Spleen (tissue), 11 donors: ENCODE results near the gene FUT7. TPM values are rescaled to one million over a fixed set of nuclear protein-coding genes. Genes with fewer than 3 reads are reported as not detected.

Experiments
- DNase-seq: peaks from one replicate; pipeline ENCODE4 v3.0.0-alpha.2; 2020
- H3K27ac ChIP-seq, 8 donors: fragments of 200-600 bp; sonication (generic) in 7 of 8; 1 replicate in 4 of 8; 2 replicates in 4 of 8; pipeline versions ENCODE4 v1.5.0 to v1.8.0; 2016 to 2021; ENCODE audit warnings: inconsistent platforms in 4 of 8, mild to moderate bottlenecking in 4 of 8, moderate library complexity in 1 of 8
- H3K27me3 ChIP-seq, 7 donors: fragments of 200-600 bp; sonication (generic) in 6 of 7; replicated peaks in 1 of 7; 1 replicate in 4 of 7; 2 replicates in 3 of 7; pipeline versions ENCODE4 v1.5.0 to v1.8.0; 2016 to 2021; ENCODE audit warnings: inconsistent platforms in 3 of 7, mild to moderate bottlenecking in 1 of 7
- H3K36me3 ChIP-seq, 6 donors: fragments of 200-600 bp; sonication (generic) in 5 of 6; 1 replicate in 4 of 6; 2 replicates in 2 of 6; pipeline versions ENCODE4 v1.5.0 to v1.8.0; 2016 to 2021; ENCODE audit warnings: inconsistent platforms in 2 of 6
- H3K4me1 ChIP-seq, 6 donors: fragments of 200-600 bp; sonication (generic) in 5 of 6; 1 replicate in 3 of 6; 2 replicates in 3 of 6; pipeline versions ENCODE4 v1.5.0 to v1.8.0; 2016 to 2021; ENCODE audit warnings: inconsistent platforms in 3 of 6
- H3K4me3 ChIP-seq, 8 donors: fragments of 200-600 bp; sonication (generic) in 7 of 8; 1 replicate in 4 of 8; 2 replicates in 4 of 8; pipeline versions ENCODE4 v1.5.0 to v1.8.0; 2016 to 2021; ENCODE audit warnings: inconsistent platforms in 4 of 8, mild to moderate bottlenecking in 4 of 8, moderate library complexity in 2 of 8
- H3K9me3 ChIP-seq, 8 donors: fragments of 200-600 bp; sonication (generic) in 7 of 8; 1 replicate in 4 of 8; 2 replicates in 4 of 8; pipeline versions ENCODE4 v1.5.0 to v1.8.0; 2016 to 2021; ENCODE audit warnings: inconsistent platforms in 4 of 8
- POLR2A ChIP-seq, 3 donors: fragments of 450-650 bp; IDR thresholded peaks; one replicate each; pipeline ENCODE4 v1.5.1; 2017; ENCODE audit warnings: antibody characterized with exemption in 3 of 3, mild to moderate bottlenecking in 1 of 3
- POLR2AphosphoS5 ChIP-seq, 3 donors: sonication (generic); formaldehyde crosslinking; IDR thresholded peaks; one replicate each; pipeline ENCODE4 v1.5.1; 2017; ENCODE audit warnings: antibody characterized with exemption in 3 of 3
- WGBS, 5 donors: extraction: QIAGEN DNeasy Blood & Tissue Kit in 3 of 5; methylation state at CpG; one replicate each; pipeline versions ENCODE4 v1.1.5 to v1.1.7; 2013 to 2018; 5-methylcytosine and 5-hydroxymethylcytosine counted together
- intact Hi-C: fragments of 100-400 bp; cut with DNase I; formaldehyde crosslinking; loops from one replicate; pipeline ENCODE4 v1.15.0; 2023; ENCODE audit warnings: low total_unique reads
- polyA plus RNA-seq, 3 donors: library from polyadenylated mRNA; stranded (reverse); fragments of 200-250 nt; gene quantifications; one replicate each; pipeline ENCODE4 v1.2.1, GENCODE V29; 2013
- total RNA-seq, 7 donors: library from RNA; depleted of rRNA in 3 of 7; stranded (reverse); fragments of >200 nt in 3 of 7; fragmentation: NEBNext Ultra II Directional in 4 of 7; extraction: Animal tissue kit (Norgen Biotek cat#: 25700) in 4 of 7; gene quantifications; one replicate each; pipeline versions ENCODE4 v1.1.0 to v1.2.1, GENCODE V29; 2016 to 2021
- TF ChIP-seq, protein P1 (sequence below), 11 experiments: fragments of 200-600 bp in 7 of 11; fragments of 450-650 bp in 4 of 11; sonication (generic) in 4 of 11; IDR thresholded peaks in 8 of 11; conservative IDR thresholded peaks in 3 of 11; 1 replicate in 7 of 11; 2 replicates in 4 of 11; pipeline versions ENCODE4 v1.4.0 to v1.8.0; 2016 to 2021; ENCODE audit warnings: antibody characterized with exemption in 11 of 11, inconsistent platforms in 4 of 11, mild to moderate bottlenecking in 1 of 11
- donor health status: healthy with polysubstance abuse.
- donor health status: DM: no; HTN: no; CAD: no; lungs with moderate emphysema.
- donor health status: DM: no; HTN: no; CAD: no.
- donor health status: Bipolar disorder and iron deficiency.
- donor health status: healthy.
- donor health status: DM: no; HTN: no; CAD: no.
- donor health status: DM: yes; HTN: yes; CAD: no.

Gene FUT7
- total and polyA plus RNA-seq, 10 donors, result 4.0 to 14.9 (median 6.3) TPM

DNA sequence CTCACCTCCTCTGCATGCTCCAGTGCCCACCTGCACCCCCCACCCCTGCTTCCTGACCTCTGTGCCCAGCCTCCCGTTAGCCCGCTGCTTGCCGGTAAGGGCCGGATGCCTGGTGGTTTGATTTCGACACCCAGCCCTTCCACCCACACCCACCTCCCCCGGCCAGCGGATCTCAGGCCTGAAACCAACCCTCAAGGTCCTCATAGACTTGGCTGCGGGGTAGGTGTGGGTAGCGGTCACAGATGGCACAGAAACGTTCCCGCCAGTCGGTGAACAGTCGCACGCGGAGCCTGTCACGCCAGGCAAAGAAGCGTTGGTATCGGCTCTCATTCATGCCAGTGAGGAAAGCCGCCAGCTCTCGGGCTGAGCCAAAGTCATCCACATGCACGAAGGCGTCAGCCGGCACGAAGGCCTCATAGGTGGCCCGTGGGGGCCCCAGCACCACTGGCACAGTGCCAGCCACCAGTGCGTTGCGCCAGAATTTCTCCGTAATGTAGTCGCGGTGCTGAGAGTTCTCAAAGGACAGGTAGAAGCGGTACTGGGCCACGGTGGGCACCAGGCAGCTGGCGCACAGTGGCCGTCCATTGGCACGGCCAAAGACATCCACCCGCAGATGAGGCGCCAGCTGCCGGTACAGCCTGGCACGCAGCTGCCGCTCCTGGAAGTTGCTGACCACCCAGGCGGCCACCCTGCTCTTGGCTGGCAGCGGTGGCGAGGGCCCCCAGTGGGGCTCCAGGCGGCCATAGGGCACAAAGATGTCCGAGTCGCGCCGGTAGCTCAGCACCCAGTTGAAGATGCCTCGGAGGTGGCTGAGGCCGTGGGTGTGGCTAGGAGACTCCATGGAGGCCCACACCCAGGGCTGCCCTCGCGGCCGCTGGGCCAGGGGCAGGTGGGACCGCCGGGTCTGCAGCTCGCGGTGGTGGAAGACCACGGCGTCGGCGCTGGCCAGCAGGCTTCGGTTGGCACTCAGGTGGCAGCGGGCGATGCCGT lies 1.1 kb downstream of the FUT7 start:
- intact Hi-C loops, result loop anchor here (10.0 kb wide), 1 partner anchor 86 kb away; the partner anchor contains the start of genes C8G and FBXW5
- DNase-seq, result peak; percentile 95
- Histone ChIP-seq H3K4me1 (peaks cover 61 to 94% (median 91%) of the 10 kb centered on the region in 6 donors), H3K27me3 (no peaks in the 10 kb centered on the region), H3K9me3 (no peaks in the 10 kb centered on the region), H3K36me3 (no peaks in the 10 kb centered on the region), H3K4me3 (peak overlapping the region in 6 of 8 donors; percentile 19 to 86 (median 64)), H3K27ac (peak overlapping the region; percentile 55 to 94 (median 84))
- TF ChIP-seq, protein P1, sequence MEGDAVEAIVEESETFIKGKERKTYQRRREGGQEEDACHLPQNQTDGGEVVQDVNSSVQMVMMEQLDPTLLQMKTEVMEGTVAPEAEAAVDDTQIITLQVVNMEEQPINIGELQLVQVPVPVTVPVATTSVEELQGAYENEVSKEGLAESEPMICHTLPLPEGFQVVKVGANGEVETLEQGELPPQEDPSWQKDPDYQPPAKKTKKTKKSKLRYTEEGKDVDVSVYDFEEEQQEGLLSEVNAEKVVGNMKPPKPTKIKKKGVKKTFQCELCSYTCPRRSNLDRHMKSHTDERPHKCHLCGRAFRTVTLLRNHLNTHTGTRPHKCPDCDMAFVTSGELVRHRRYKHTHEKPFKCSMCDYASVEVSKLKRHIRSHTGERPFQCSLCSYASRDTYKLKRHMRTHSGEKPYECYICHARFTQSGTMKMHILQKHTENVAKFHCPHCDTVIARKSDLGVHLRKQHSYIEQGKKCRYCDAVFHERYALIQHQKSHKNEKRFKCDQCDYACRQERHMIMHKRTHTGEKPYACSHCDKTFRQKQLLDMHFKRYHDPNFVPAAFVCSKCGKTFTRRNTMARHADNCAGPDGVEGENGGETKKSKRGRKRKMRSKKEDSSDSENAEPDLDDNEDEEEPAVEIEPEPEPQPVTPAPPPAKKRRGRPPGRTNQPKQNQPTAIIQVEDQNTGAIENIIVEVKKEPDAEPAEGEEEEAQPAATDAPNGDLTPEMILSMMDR (IDR thresholded peaks at IDR 0.05 in 8 of 11, conservative IDR thresholded peaks at IDR 0.05 in 3 of 11), result peak in 1 of 11 experiments; percentile 6
- TF ChIP-seq POLR2A (IDR thresholded peaks at IDR 0.05), result no peak
- TF ChIP-seq POLR2AphosphoS5 (IDR thresholded peaks at IDR 0.05), result peak; percentile 66 to 83 (median 76)
- WGBS, 5 donors, result 50 to 62% (median 54%) methylated on average over 33 to 65 of the region's 65 CpGs

DNA sequence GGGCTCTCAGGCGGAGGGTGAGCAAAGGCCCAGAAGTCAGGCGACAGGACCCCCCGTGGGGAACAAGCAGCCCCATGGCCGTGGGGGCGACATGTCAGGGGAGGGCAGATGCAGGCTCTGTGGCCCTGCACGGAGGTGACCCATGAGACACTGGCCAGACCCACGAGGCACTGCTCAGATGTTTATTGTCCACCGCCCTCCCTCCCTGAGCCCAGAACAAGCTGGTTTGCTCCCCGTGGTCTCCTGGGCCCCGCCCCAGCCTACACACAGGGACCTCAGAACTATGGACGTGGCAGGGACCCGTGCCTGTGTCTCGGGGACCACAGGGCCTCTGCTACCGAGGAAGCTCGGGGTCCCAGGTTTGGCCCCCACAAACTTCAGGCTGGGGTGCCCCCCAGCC lies 1.9 kb downstream of the FUT7 start:
- H3K9me3 ChIP-seq, result no peaks in the 10 kb centered on the region
- DNase-seq, result peak; percentile 86

DNA sequence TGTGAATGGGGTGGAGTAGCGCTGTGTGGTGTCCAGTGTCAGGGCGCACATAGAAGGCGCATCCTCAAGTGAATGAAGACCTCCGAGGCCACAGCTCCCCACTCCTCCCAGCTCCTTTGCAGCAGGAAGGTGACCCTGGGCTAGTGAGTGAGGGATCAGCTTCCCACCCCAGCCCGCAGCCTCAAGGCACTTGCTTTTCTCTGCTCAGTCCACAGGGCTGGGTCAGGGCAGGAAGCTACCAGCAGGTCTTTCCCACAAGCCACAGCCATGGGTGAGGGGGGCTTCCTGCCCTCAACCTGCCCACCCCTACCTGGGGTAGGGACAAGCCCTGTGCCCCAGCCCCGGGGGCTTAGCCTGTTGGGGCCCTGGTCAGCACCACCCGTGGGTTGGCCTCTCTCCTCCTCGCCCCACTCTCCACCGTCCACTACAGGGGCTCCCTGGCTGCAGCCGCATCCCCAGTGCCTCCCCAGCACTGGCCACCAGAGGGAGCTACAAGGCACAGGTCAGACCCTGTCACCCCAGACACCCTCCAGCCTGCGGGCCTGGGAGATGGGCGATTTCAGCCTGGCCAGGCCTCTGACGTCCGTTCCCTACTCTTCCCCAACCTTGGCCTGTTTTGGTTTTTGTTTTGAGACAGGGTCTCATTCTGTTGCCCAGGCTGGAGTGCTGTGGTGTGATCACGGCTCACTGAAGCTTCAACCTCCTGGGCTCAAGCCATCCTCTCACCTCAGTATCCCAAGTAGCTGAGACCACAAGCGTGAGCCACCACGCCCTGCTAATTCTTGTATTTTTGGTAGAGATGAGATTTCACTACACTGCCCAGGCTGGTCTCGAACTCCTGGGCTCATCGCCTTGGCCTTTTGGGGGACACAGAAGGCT lies 2.6 kb downstream of the FUT7 start:
- intact Hi-C loops, result no loop called here
- DNase-seq, result peak; percentile 95
- Histone ChIP-seq H3K9me3 (no peaks in the 10 kb centered on the region), H3K4me3 (peak overlapping the region; percentile 55 to 86 (median 65)), H3K36me3 (no peaks in the 10 kb centered on the region), H3K27me3 (no peaks in the 10 kb centered on the region), H3K4me1 (peaks cover 49 to 93% (median 87%) of the 10 kb centered on the region in 6 donors), H3K27ac (peak overlapping the region; percentile 15 to 94 (median 84))
- 12 to 21% (median 16%) methylated on average over 16 to 19 of the region's 19 CpGs for WGBS, 5 donors
- TF ChIP-seq POLR2AphosphoS5 (IDR thresholded peaks at IDR 0.05) (peak; percentile 40 to 66 (median 55)), POLR2A (IDR thresholded peaks at IDR 0.05) (no peak)
- TF ChIP-seq, protein P1 (IDR thresholded peaks at IDR 0.05 in 8 of 11, conservative IDR thresholded peaks at IDR 0.05 in 3 of 11), result peak; percentile 78 to 96 (median 92)

More for the DNA sequence above, 1.9 kb downstream of the FUT7 start:
- Histone ChIP-seq H3K27me3 (no peaks in the 10 kb centered on the region), H3K36me3 (no peaks in the 10 kb centered on the region), H3K4me1 (peaks cover 56 to 94% (median 90%) of the 10 kb centered on the region in 6 donors), H3K27ac (peak overlapping the region; percentile 15 to 94 (median 84)), H3K4me3 (peak overlapping the region in 6 of 8 donors; percentile 28 to 86 (median 64))
- intact Hi-C loops, result loop anchor here (10.0 kb wide), 1 partner anchor 85 kb away; the partner anchor contains the start of genes C8G and FBXW5
- no peak for TF ChIP-seq POLR2A (IDR thresholded peaks at IDR 0.05)
- TF ChIP-seq POLR2AphosphoS5 (IDR thresholded peaks at IDR 0.05), result no peak
- TF ChIP-seq, protein P1 (IDR thresholded peaks at IDR 0.05 in 8 of 11, conservative IDR thresholded peaks at IDR 0.05 in 3 of 11), result no peak
- WGBS, 5 donors, result 18 to 60% (median 42%) methylated on average over 4 to 15 of the region's 15 CpGs
